Epithelial cell of proximal tubule (primary cell): ENCODE data around the gene FXYD1. TPM values are rescaled to one million over a fixed set of nuclear protein-coding genes. Genes with fewer than 3 reads are reported as not detected.

Source experiments
- DNase-seq: peaks from one replicate; pipeline ENCODE4 v3.0.0-alpha.2; 2011; ENCODE audit warnings: low read depth
- H3K4me3 ChIP-seq: 2 replicates; pipeline ENCODE4 v1.5.1; 2011; ENCODE audit warnings: low read depth, mild to moderate bottlenecking, low read length
- total RNA-seq: library from RNA; depleted of rRNA; stranded (reverse); fragments of >200 nt; gene quantifications from 2 replicates; pipeline ENCODE4 v1.2.3, GENCODE V29; 2015
- TF ChIP-seq, protein P1 (sequence below): conservative IDR thresholded peaks from 2 replicates; pipeline ENCODE4 v1.5.1; 2012; ENCODE audit warnings: low read depth, mild to moderate bottlenecking, low read length

FXYD1 gene
- total RNA-seq, 1 donor from 2014 or later: not detected

DNA sequence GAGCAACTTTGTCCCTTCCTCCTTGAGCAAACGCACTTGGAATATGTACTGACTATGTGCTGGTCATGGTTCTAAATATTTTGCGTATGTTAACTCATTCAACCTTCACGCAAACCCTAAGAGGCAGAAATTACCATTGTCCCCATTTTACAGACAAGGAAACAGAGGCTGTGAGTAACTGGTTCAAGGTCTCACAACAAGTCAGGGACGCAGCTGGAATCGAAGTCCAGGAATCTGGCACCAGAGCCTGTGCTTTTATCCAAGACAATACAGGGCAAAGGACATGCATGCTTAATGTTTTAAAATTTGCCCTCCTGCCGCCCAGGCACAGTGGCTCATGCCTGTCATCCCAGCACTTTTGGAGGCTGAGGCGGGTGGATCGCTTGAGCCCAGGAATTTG, 21.0 kb downstream of the FXYD1 start:
- no peak for DNase-seq
- H3K4me3 ChIP-seq: no peak overlapping the region
- TF ChIP-seq, protein P1, sequence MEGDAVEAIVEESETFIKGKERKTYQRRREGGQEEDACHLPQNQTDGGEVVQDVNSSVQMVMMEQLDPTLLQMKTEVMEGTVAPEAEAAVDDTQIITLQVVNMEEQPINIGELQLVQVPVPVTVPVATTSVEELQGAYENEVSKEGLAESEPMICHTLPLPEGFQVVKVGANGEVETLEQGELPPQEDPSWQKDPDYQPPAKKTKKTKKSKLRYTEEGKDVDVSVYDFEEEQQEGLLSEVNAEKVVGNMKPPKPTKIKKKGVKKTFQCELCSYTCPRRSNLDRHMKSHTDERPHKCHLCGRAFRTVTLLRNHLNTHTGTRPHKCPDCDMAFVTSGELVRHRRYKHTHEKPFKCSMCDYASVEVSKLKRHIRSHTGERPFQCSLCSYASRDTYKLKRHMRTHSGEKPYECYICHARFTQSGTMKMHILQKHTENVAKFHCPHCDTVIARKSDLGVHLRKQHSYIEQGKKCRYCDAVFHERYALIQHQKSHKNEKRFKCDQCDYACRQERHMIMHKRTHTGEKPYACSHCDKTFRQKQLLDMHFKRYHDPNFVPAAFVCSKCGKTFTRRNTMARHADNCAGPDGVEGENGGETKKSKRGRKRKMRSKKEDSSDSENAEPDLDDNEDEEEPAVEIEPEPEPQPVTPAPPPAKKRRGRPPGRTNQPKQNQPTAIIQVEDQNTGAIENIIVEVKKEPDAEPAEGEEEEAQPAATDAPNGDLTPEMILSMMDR: no peak

DNA sequence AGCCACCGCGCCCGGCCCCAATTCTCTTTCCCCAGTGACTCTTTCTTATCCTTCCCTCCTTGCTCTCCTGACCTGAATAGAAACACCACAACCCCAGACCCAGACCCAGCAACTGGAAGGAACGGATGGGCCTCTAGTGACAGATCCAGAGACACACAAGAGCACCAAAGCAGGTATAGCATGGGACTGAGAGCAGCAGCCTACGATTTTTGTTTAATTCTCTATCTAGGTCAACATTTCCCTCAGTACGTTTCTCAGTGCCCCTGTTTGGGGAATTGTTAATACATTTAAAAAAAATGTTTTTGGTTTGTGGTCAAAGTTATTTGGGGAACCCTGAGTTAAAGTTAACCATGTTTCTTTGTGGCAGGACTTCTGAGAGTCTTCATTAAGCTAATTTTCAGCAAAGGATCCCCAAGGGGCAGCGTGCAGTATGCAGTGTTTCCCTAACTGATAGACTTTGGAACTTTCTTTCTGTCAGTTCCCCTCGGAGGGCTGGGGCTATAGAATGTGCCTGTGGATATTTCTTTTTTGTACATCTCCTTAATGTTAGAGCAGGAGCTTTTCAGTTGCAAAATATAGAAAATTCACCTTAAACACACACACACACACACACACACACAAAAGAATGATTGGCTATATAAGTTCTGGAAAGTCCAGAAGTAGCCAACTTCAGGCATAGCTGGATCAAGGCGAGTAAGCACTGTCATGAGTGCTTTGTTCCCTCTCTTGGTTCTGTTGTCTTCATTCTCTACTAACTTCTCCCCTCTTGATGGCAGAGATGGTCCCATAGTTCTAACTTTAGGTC, 22.2 kb downstream of the FXYD1 start:
- TF ChIP-seq, protein P1: no peak
- DNase-seq: no peak
- H3K4me3 ChIP-seq: no peak overlapping the region

DNA sequence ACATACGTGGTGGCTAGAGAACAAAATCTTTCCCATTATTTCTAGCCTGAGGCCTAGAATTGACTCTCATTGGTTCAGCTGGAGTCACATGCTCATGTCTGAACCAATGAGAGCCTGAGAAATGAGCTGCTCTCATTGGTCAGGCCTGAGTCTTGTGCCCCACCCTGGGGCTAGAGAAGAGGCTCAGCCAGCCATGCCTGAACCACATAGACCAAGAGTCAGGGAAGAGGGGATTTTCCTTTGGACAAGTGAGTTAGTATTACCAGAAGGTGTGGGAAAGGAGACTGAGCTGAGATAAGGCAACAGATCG, 22.8 kb downstream of the FXYD1 start:
- H3K4me3 ChIP-seq: no peak overlapping the region
- TF ChIP-seq, protein P1: no peak
- DNase-seq: no peak

DNA sequence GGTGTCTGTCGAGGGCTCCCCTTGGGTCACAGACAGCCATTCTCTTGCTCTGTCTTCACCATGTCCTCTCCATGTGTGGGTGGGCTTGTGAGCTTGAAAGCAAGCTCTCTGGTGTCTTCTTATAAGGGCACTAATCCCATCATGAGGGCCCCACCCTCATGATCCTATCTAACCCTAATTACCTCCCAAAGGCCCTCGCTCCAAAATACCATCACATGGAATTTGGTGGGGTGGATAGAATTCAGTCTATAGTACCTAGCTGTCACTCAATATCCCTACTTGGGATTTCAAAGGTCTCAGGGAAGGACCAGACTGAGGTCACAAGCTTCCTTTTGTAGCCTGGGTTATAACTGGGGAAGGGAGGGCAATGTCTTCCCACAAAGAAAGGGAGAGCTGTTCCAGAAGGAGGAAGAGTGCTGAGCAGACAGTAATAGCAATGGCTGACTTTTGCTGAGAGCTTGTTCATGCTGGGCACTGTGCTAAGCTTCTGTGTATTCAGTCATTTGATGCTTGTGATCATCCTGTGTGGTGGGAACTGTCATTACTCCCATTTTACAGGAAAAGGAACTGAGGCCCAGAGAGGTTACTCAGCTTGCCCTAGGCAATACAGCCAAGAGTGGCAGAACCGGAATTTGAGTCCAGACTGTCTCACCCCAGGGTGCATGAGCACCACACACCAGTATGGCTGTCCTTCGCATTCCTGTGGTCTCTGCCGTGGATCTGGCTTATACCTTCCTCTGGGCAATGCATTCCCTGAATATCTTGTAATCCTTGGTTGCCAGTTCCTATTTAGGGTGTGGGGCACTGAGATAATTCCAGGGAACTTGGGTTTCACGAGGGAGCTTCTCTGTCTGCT, 24.1 kb downstream of the FXYD1 start:
- TF ChIP-seq, protein P1: no peak
- no peak for DNase-seq
- no peak overlapping the region for H3K4me3 ChIP-seq

DNA sequence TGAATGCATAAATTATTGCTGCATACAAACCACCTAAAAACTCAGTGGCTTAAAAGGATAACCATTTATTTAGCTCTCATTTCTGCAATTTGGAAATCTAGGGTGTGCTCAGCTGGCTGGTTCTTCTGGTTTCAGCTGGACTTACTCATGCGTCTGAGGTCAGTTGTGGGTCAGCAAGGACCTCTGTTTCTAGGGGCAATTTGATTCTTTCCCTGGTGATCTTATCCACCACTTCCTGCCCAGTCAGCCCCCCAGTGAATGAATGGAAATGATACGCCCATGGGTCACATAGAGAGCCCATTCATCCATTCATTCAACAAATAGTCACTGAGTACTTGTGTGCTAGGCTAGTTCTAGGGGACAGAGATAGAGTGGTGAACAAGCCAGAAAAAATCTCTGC, 25.8 kb downstream of the FXYD1 start:
- TF ChIP-seq, protein P1: no peak
- no peak for DNase-seq

DNA sequence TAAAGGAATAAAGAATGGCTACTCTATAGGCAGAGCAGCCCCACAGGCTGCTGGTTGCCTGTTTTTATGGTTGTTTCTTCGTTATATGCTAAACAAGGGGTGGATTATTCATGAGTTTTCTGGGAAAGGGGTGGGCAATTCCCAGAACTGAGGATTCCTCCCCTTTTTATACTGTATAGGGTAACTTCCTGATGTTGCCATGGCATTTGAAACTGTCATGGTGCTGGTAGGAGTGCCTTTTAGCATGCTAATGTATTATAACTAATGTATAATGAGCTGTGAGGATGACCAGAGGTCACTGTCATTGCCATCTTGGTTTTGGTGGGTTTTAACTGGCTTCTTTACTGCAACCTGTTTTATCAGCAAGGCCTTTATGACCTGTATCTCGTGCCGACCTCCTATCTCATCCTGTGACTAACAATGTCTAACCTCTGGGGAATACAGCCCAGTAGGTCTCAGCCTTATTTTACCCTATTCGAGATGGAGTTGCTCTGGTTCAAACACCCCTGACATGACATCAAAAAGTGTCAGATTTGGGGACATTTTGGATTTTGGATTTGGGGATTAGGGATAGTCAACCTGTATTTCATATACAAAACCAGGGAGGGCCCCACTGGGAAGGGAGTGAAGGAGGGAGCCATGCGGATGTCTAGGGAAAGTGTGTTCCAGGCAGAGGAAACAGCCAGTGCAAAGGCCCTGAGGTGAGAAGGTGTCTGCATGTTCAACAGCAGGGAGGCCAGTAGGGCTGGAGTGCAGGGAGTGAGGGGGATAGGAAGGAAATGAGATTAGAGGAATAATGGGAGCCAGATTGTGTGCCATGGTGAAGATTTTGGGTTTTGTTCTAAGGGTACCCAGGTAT, 26.8 kb downstream of the FXYD1 start:
- TF ChIP-seq, protein P1: no peak
- no peak for DNase-seq
- H3K4me3 ChIP-seq: no peak overlapping the region

More for the DNA sequence above, 25.8 kb downstream of the FXYD1 start:
- no peak overlapping the region for H3K4me3 ChIP-seq
